ENCODE results near the gene SBF2.

SBF2 gene

DNA sequence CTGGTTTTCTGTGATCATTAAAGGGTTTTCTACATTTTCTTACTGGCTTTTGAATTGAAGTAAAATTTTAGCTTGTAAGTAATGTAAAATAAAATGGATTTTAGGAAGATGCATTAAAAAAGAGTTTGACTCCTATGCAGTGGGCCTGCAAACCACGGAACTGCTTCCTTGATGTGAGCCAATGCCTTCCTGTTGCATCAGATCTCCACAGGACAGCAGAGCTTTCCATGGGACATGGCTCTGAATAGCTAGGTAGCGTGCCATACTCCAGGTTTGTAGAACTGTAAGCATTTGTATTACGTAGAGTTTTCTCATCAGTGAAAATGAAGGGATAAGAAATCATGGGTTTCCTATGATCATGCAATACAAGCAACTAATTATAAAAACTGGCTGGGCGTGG is 496.7 kb downstream of the SBF2 start:
- no peak overlapping the region for H3K9ac ChIP-seq (ENCODE audit: low read depth, low read length)
- no peaks in the 10 kb centered on the region for H3K36me3 ChIP-seq (ENCODE audit: insufficient read depth, low read length)
- H3K9me3 ChIP-seq (ENCODE audit: control insufficient read depth, insufficient read depth, low read length), result no peaks in the 10 kb centered on the region
- peaks cover 12% of the 10 kb centered on the region for H3K4me1 ChIP-seq (ENCODE audit: insufficient read depth, low read length)

DNA sequence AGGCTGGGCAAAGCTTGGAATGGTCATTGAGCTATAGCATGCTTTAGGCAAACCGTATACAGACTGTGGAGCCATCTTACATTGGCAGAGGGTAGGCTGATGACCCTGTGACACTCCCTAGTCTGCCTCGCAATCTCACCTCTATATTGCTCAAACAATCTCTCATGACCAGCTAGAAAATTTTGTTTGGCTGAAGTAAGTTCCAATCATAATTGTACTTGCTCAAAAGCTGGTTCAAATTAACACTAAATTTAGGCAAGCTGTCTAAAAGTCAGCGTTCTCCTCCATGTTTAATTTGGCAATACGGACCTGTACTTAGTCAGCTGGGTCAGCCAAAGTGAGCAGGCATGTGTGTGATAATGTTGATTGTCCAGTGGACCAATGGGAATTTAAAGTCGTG is 497.2 kb downstream of the SBF2 start:
- H3K4me1 ChIP-seq (ENCODE audit: insufficient read depth, low read length), result peaks cover 7% of the 10 kb centered on the region; the same call in 1 of the 2 replicates
- no peak overlapping the region for H3K9ac ChIP-seq (ENCODE audit: low read depth, low read length)
- H3K9me3 ChIP-seq (ENCODE audit: control insufficient read depth, insufficient read depth, low read length), result no peaks in the 10 kb centered on the region
- no peaks in the 10 kb centered on the region for H3K36me3 ChIP-seq (ENCODE audit: insufficient read depth, low read length)

DNA sequence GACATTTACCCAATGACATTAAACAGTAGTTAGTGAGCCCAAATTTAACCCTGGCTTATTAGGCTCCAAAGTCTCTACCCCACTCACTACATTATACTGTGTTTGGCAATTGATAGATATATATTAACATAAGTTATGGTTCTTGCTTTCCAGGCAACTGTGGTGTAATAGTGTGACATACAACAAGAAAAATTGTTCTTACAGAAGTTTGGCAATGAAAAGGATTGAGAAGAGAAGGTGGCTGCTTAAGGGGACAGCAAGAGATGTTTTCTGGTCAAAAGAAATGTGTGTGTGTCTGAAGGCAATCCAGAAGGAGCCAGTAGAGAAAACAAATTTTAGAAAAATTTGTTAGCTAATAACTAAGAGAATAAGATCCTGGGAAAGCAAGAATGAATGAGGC is 497.8 kb downstream of the SBF2 start:
- no peak overlapping the region for H3K9ac ChIP-seq (ENCODE audit: low read depth, low read length)
- H3K4me1 ChIP-seq (ENCODE audit: insufficient read depth, low read length), result peaks cover 1% of the 10 kb centered on the region; the same call in 1 of the 2 replicates
- no peaks in the 10 kb centered on the region for H3K36me3 ChIP-seq (ENCODE audit: insufficient read depth, low read length)
- no peaks in the 10 kb centered on the region for H3K9me3 ChIP-seq (ENCODE audit: control insufficient read depth, insufficient read depth, low read length)

- no peak overlapping the region for H3K9ac ChIP-seq (ENCODE audit: low read depth, low read length)
- H3K9me3 ChIP-seq (ENCODE audit: control insufficient read depth, insufficient read depth, low read length), result no peaks in the 10 kb centered on the region
- no peaks in the 10 kb centered on the region for H3K4me1 ChIP-seq (ENCODE audit: insufficient read depth, low read length)
- H3K36me3 ChIP-seq (ENCODE audit: insufficient read depth, low read length), result peaks cover 12% of the 10 kb centered on the region; the same call in 1 of the 2 replicates
Observed at GRCh38 chr11:9790703-9791102, 503.3 kb downstream of the SBF2 start.

DNA sequence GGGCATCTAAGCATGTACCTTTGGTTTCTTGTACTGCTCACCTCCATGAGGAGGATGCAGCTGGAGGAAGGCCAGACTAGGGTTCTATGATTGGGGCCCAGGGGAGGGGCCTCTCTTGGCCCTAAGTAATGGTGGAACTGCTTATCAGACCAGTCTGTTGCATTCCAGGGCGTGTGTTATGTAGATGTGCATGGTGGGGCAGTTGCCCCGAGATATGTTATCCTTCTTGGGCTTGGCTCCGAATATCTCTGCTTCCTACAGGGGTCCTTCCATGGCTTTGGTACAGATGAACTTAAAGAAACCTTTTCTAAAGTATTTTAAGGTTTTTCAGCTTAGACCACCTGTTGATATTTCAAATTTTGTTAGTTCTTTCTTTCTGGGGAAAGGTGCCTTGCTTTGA is 504.1 kb downstream of the SBF2 start:
- Histone ChIP-seq H3K9ac (ENCODE audit: low read depth, low read length) (no peak overlapping the region), H3K4me1 (ENCODE audit: insufficient read depth, low read length) (no peaks in the 10 kb centered on the region), H3K9me3 (ENCODE audit: control insufficient read depth, insufficient read depth, low read length) (no peaks in the 10 kb centered on the region), H3K36me3 (ENCODE audit: insufficient read depth, low read length) (peaks cover 12% of the 10 kb centered on the region; the same call in 1 of the 2 replicates)

GRCh38 chr11:9787981-9788521 is 506.0 kb downstream of the SBF2 start:
- no peak overlapping the region for H3K9ac ChIP-seq (ENCODE audit: low read depth, low read length)
- H3K36me3 ChIP-seq (ENCODE audit: insufficient read depth, low read length), result peaks cover 16% of the 10 kb centered on the region; the same call in 1 of the 2 replicates
- H3K9me3 ChIP-seq (ENCODE audit: control insufficient read depth, insufficient read depth, low read length), result no peaks in the 10 kb centered on the region
- H3K4me1 ChIP-seq (ENCODE audit: insufficient read depth, low read length), result no peaks in the 10 kb centered on the region

DNA sequence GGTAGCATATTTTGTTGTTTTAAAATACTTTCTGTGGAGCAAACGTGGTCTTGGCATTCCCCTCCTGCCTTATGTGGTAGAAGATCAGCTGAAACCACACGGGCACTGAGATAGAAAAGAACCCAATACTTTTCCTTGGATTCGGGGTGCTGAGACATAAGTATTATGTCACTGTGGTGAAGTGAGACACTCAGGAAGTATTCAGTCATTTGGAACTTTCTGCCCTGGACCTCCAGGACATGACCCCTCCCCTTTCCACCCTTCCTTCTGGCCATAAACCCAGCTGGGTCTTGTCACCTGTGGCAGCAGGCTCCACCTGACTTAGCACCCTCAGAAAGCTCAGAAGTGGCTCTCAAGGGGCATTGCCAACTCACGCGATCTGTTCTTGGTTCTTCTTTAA is 506.8 kb downstream of the SBF2 start:
- H3K4me1 ChIP-seq (ENCODE audit: insufficient read depth, low read length), result no peaks in the 10 kb centered on the region
- no peaks in the 10 kb centered on the region for H3K9me3 ChIP-seq (ENCODE audit: control insufficient read depth, insufficient read depth, low read length)
- peaks cover 16% of the 10 kb centered on the region; the same call in 1 of the 2 replicates for H3K36me3 ChIP-seq (ENCODE audit: insufficient read depth, low read length)
- no peak overlapping the region for H3K9ac ChIP-seq (ENCODE audit: low read depth, low read length)

GRCh38 chr11:9784602-9785315 is 509.3 kb downstream of the SBF2 start:
- peaks cover 21% of the 10 kb centered on the region; the same call in 1 of the 2 replicates for H3K36me3 ChIP-seq (ENCODE audit: insufficient read depth, low read length)
- no peak overlapping the region for H3K9ac ChIP-seq (ENCODE audit: low read depth, low read length)
- H3K4me1 ChIP-seq (ENCODE audit: insufficient read depth, low read length), result no peaks in the 10 kb centered on the region
- no peaks in the 10 kb centered on the region for H3K9me3 ChIP-seq (ENCODE audit: control insufficient read depth, insufficient read depth, low read length)

- Histone ChIP-seq H3K9ac (ENCODE audit: low read depth, low read length) (no peak overlapping the region), H3K4me1 (ENCODE audit: insufficient read depth, low read length) (no peaks in the 10 kb centered on the region), H3K9me3 (ENCODE audit: control insufficient read depth, insufficient read depth, low read length) (no peaks in the 10 kb centered on the region), H3K36me3 (ENCODE audit: insufficient read depth, low read length) (peaks cover 25% of the 10 kb centered on the region)
Observed at GRCh38 chr11:9783986-9784385, 510.0 kb downstream of the SBF2 start.

DNA sequence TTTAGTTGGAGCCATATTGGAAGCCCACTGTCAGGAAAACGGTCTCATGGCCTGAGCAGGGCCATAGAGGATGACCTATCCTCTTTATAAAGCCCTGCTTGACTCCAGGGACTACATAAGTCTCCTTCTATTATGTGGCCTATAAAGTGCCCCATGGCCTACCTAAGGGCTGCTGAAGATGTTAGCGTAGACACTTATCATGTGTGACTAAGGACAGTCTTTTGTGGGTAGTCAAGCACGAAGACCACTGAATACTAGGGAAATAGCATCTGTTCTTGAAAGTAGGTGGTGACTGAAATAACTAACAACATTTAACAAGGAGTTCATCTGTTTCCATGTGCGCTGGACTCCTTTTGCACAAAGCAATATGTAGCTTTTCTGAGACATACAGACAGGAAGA is 513.1 kb downstream of the SBF2 start:
- H3K36me3 ChIP-seq (ENCODE audit: insufficient read depth, low read length), result peaks cover 18% of the 10 kb centered on the region
- H3K9me3 ChIP-seq (ENCODE audit: control insufficient read depth, insufficient read depth, low read length), result no peaks in the 10 kb centered on the region

GRCh38 chr11:9777525-9777924 is 516.5 kb downstream of the SBF2 start:
- peaks cover 16% of the 10 kb centered on the region for H3K4me1 ChIP-seq (ENCODE audit: insufficient read depth, low read length)
- H3K9ac ChIP-seq (ENCODE audit: low read depth, low read length), result no peak overlapping the region
- H3K36me3 ChIP-seq (ENCODE audit: insufficient read depth, low read length), result peaks cover 14% of the 10 kb centered on the region
- no peaks in the 10 kb centered on the region for H3K9me3 ChIP-seq (ENCODE audit: control insufficient read depth, insufficient read depth, low read length)

More for the DNA sequence above, 513.1 kb downstream of the SBF2 start:
- Histone ChIP-seq H3K4me1 (ENCODE audit: insufficient read depth, low read length) (no peaks in the 10 kb centered on the region; the same call in 1 of the 2 replicates), H3K9ac (ENCODE audit: low read depth, low read length) (no peak overlapping the region)

DNA sequence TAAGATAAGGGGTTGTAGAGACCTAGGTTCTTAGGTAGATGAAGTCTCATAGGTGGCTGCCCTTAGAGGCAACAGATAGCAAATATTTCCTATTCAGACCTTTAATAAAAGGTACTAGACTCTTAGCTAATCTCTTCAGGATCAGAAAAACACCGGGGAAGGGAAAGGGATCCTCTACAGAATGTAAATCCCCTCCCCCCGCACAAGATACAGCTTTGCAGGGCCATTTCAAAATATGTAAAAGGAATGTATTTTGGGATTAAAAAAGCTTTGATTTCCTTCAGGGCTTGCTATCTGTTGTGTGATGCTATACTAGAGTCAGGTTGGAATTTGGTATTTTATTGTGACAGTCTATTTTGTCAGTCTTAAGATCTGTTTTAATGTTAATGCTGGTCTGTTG is 517.0 kb downstream of the SBF2 start:
- H3K9me3 ChIP-seq (ENCODE audit: control insufficient read depth, insufficient read depth, low read length), result no peaks in the 10 kb centered on the region
- no peak overlapping the region for H3K9ac ChIP-seq (ENCODE audit: low read depth, low read length)
- H3K4me1 ChIP-seq (ENCODE audit: insufficient read depth, low read length), result peaks cover 16% of the 10 kb centered on the region
- peaks cover 14% of the 10 kb centered on the region for H3K36me3 ChIP-seq (ENCODE audit: insufficient read depth, low read length)

- no peaks in the 10 kb centered on the region for H3K9me3 ChIP-seq (ENCODE audit: control insufficient read depth, insufficient read depth, low read length)
- no peak overlapping the region for H3K9ac ChIP-seq (ENCODE audit: low read depth, low read length)
- peaks cover 14% of the 10 kb centered on the region for H3K36me3 ChIP-seq (ENCODE audit: insufficient read depth, low read length)
- H3K4me1 ChIP-seq (ENCODE audit: insufficient read depth, low read length), result peaks cover 16% of the 10 kb centered on the region
Observed at GRCh38 chr11:9776203-9776602, 517.8 kb downstream of the SBF2 start.

GRCh38 chr11:9775398-9775779 is 518.6 kb downstream of the SBF2 start:
- Histone ChIP-seq H3K9ac (ENCODE audit: low read depth, low read length) (no peak overlapping the region), H3K36me3 (ENCODE audit: insufficient read depth, low read length) (peaks cover 13% of the 10 kb centered on the region), H3K4me1 (ENCODE audit: insufficient read depth, low read length) (peaks cover 16% of the 10 kb centered on the region), H3K9me3 (ENCODE audit: control insufficient read depth, insufficient read depth, low read length) (no peaks in the 10 kb centered on the region)

Measured in ES-I3 (cell line).